Keratinocyte (primary cell): ENCODE data around the gene ABAT. TPM values are rescaled to one million over a fixed set of nuclear protein-coding genes. Genes with fewer than 3 reads are reported as not detected.

Source experiments
- DNase-seq: peaks from one replicate; pipeline ENCODE4 v3.0.0-alpha.2; 2011; ENCODE audit warnings: low read depth, missing footprints, low spot score
- FAIRE-seq: peaks from 2 replicates; lab custom pipeline; 2011; peaks lifted over from hg19 to GRCh38; lab: Jason Lieb, UNC
- H2AFZ ChIP-seq: 2 replicates; pipeline ENCODE4 v1.6.0; 2012; ENCODE audit warnings: low read length, control low read depth, inconsistent platforms; ENCODE audit not compliant: control insufficient read depth
- H3K27ac ChIP-seq: 2 replicates; pipeline ENCODE4 v1.5.1; 2011; ENCODE audit warnings: low read length; ENCODE audit not compliant: control insufficient read depth, insufficient read depth
- H3K27me3 ChIP-seq: 3 replicates; pipeline ENCODE4 v1.6.0; 2011; ENCODE audit warnings: low read length; ENCODE audit not compliant: control insufficient read depth, insufficient read depth; ENCODE audit errors: extremely low read depth
- H3K36me3 ChIP-seq, 2 experiments: 2 replicates in 1 of 2; 3 replicates in 1 of 2; pipeline ENCODE4 v1.5.1; 2011; ENCODE audit warnings: low read length in 2 of 2, mild to moderate bottlenecking in 1 of 2; ENCODE audit not compliant: control insufficient read depth in 2 of 2, insufficient read depth in 2 of 2; ENCODE audit errors: extremely low read depth in 1 of 2
- H3K4me1 ChIP-seq: 3 replicates; pipeline ENCODE4 v1.5.1; 2011; ENCODE audit warnings: low read length; ENCODE audit not compliant: control insufficient read depth, insufficient read depth; ENCODE audit errors: extremely low read depth
- H3K4me2 ChIP-seq: 3 replicates; pipeline ENCODE4 v1.6.0; 2011; ENCODE audit warnings: low read depth, low read length; ENCODE audit not compliant: control insufficient read depth, insufficient read depth; ENCODE audit errors: extremely low read depth
- H3K4me3 ChIP-seq, 3 experiments: fragments of 200-600 bp in 1 of 3; sonication (generic) in 1 of 3; 2 replicates in 2 of 3; 3 replicates in 1 of 3; pipeline ENCODE4 v1.5.1; 2011 to 2016; ENCODE audit warnings: low read length in 3 of 3, mild to moderate bottlenecking in 3 of 3, control low read depth in 2 of 3, inconsistent platforms in 1 of 3, low read depth in 1 of 3, mixed read lengths in 1 of 3, mixed run types in 1 of 3, moderate library complexity in 1 of 3; ENCODE audit not compliant: control insufficient read depth in 2 of 3, insufficient read depth in 2 of 3; ENCODE audit errors: extremely low read depth in 1 of 3
- H3K79me2 ChIP-seq: 2 replicates; pipeline ENCODE4 v1.6.0; 2012; ENCODE audit warnings: low read length; ENCODE audit not compliant: control insufficient read depth, insufficient read depth
- H3K9ac ChIP-seq: 3 replicates; pipeline ENCODE4 v1.6.0; 2011; ENCODE audit warnings: low read length; ENCODE audit not compliant: control insufficient read depth, insufficient read depth; ENCODE audit errors: extremely low read depth
- H3K9me1 ChIP-seq: 3 replicates; pipeline ENCODE4 v1.6.0; 2011; ENCODE audit warnings: low read length; ENCODE audit not compliant: control insufficient read depth, insufficient read depth; ENCODE audit errors: extremely low read depth
- H3K9me3 ChIP-seq: 2 replicates; pipeline ENCODE4 v1.5.1; 2012; ENCODE audit warnings: low read depth, low read length; ENCODE audit not compliant: control insufficient read depth
- H4K20me1 ChIP-seq: 3 replicates; pipeline ENCODE4 v1.6.0; 2011; ENCODE audit warnings: low read length; ENCODE audit not compliant: control insufficient read depth, insufficient read depth; ENCODE audit errors: extremely low read depth
- CTCF ChIP-seq, 3 experiments: IDR thresholded peaks in 1 of 3; conservative IDR thresholded peaks in 1 of 3; optimal IDR thresholded peaks in 1 of 3; 2 replicates in 2 of 3; 3 replicates in 1 of 3; pipeline versions ENCODE3 to v1.5.1; 2011; ENCODE audit warnings: low read length in 3 of 3, mild to moderate bottlenecking in 3 of 3, moderate library complexity in 2 of 3, control low read depth in 1 of 3, inconsistent platforms in 1 of 3; ENCODE audit not compliant: insufficient read depth in 2 of 3; ENCODE audit errors: extremely low read depth in 1 of 3
- EZH2 ChIP-seq: IDR thresholded peaks from one replicate; pipeline ENCODE4 v1.6.1; 2012; ENCODE audit warnings: inconsistent platforms, mild to moderate bottlenecking, low read length, moderate library complexity
- dilution Hi-C: fragments of 300-500 bp; cut with MboI; formaldehyde crosslinking; loops from one replicate; pipeline ENCODE4 v1.7.0; 2020; ENCODE audit warnings: low sequenced_read_pairs; ENCODE audit not compliant: extremely low pct_ligation_motif_present
- polyA plus RNA-seq, 5 experiments: library from polyadenylated mRNA; depleted of rRNA in 3 of 5; stranded (reverse) in 3 of 5; stranded (forward) in 1 of 5; unstranded in 1 of 5; fragments of >200 nt; gene quantifications; 1 replicate in 1 of 5; 2 replicates in 3 of 5; 3 replicates in 1 of 5; pipeline versions ENCODE4 v1.2.1 to v1.2.3, GENCODE V29; 2011 to 2012; ENCODE audit warnings: missing spikeins in 2 of 5, low read depth in 1 of 5, low replicate concordance in 1 of 5

Gene ABAT
- polyA plus RNA-seq, 1 donor (not counting 4 experiments of a cell fraction or from before 2014, with no cell fraction given): 13.7 TPM

- TF ChIP-seq EZH2 (no peak), CTCF (optimal IDR thresholded peaks at IDR 0.05 in 1 of 3, IDR thresholded peaks at IDR 0.05 in 1 of 3, conservative IDR thresholded peaks at IDR 0.05 in 1 of 3; ENCODE audit: extremely low read depth in 1 of 3, insufficient read depth in 2 of 3, low read length in 3 of 3) (no peak)
- no peak for FAIRE-seq
Observed at GRCh38 chr16:8691728-8692127, 17.3 kb downstream of the ABAT start.

GRCh38 chr16:8694795-8695728 lies 20.6 kb downstream of the ABAT start:
- Histone ChIP-seq H3K4me1 (no peaks in the 10 kb centered on the region), H3K4me2 (no peak overlapping the region), H3K27me3 (no peaks in the 10 kb centered on the region), H4K20me1 (no peaks in the 10 kb centered on the region), H3K36me3 (no peaks in the 10 kb centered on the region), H3K9me1 (no peaks in the 10 kb centered on the region), H3K79me2 (no peaks in the 10 kb centered on the region), H3K27ac (no peak overlapping the region), H3K9me3 (peaks cover under 1% of the 10 kb centered on the region), H2AFZ (no peak overlapping the region), H3K9ac (no peak overlapping the region), H3K4me3 (no peak overlapping the region)
- TF ChIP-seq EZH2: no peak
- dilution Hi-C loops: no loop called here
- no peak for DNase-seq
- FAIRE-seq: no peak

More at GRCh38 chr16:8691728-8692127, 17.3 kb downstream of the ABAT start:
- H4K20me1 ChIP-seq: peaks cover 2% of the 10 kb centered on the region
- dilution Hi-C loops: no loop called here
- peaks cover 2% of the 10 kb centered on the region for H3K4me1 ChIP-seq
- no peak overlapping the region for H3K4me3 ChIP-seq
- no peak overlapping the region for H3K9ac ChIP-seq
- H3K27me3 ChIP-seq: no peaks in the 10 kb centered on the region
- H3K79me2 ChIP-seq: no peaks in the 10 kb centered on the region
- no peak overlapping the region for H3K27ac ChIP-seq
- no peaks in the 10 kb centered on the region for H3K36me3 ChIP-seq
- no peak overlapping the region for H2AFZ ChIP-seq
- peaks cover 10% of the 10 kb centered on the region for H3K9me3 ChIP-seq
- H3K4me2 ChIP-seq: no peak overlapping the region
- no peaks in the 10 kb centered on the region for H3K9me1 ChIP-seq
- DNase-seq: no peak
